ENCODE results near the gene CYP4V2. TPM values are rescaled to one million over a fixed set of nuclear protein-coding genes. Genes with fewer than 3 reads are reported as not detected.
A peak's percentile ranks its signal among the peaks of the same experiment; 100 is the strongest.

The CYP4V2 gene
- total RNA-seq: 10 to 100 TPM; 18.3 to 19.2 TPM

DNA sequence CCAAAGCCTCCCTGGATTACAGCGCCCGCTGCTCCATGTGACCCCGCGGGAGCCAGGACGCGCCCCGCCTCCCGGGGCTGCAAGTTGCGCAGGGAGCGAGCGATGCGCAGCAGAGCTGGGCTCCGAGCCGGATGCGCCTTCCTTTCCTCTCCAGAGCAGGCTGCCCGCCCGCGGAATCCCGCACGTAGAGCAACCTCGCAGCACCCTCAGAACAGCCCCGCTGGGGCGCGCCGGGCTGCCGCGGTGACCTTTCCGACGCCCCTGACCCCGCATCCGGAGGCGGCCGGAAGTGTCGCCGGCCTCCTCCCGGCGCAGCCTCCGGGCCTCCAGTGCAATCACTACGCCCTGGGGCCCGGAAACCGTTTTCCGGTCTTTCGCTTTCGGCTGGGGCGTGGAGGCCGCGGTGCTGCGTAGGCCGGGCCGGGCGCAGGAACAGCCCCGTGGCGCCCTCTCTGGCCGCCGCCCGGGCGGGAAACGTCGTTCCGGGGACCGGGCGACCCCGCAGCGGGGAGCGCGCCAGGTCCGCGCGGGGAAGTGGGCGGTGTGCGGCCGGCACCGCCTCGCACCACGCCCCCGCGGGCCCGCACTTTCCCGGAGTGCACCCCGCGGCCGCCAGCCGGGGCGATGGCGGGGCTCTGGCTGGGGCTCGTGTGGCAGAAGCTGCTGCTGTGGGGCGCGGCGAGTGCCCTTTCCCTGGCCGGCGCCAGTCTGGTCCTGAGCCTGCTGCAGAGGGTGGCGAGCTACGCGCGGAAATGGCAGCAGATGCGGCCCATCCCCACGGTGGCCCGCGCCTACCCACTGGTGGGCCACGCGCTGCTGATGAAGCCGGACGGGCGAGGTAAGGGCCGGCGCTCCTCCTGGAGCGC, at the start of gene CYP4V2:
CYP4V2 (plus strand) TSS at position 368 of the 866 bp plus-strand sequence; CDS start at position 625, 257 bp downstream.
- peaks cover 20% of the 10 kb centered on the region for H3K4me1 Mint-ChIP-seq
- no peaks in the 10 kb centered on the region for H3K9me3 Mint-ChIP-seq
- POLR2A ChIA-PET: interaction anchor here (0.7 to 1.2 kb wide), 3 partner anchors 10 to 47 kb away, joined by 3 to 4 read pairs (median 4); no protein-coding TSS in a partner anchor
- DNase-seq: peak; percentile 90
- H3K27ac Mint-ChIP-seq: peak within 1 kb of the TSS; percentile 94
- H3K4me3 Mint-ChIP-seq: peak within 1 kb of the TSS; percentile 92
- no peaks in the 10 kb centered on the region for H3K27me3 Mint-ChIP-seq
- H3K36me3 Mint-ChIP-seq: peaks cover 9% of the 10 kb centered on the region
- ATAC-seq (ENCODE audit: low read depth): peak; percentile 91

DNA sequence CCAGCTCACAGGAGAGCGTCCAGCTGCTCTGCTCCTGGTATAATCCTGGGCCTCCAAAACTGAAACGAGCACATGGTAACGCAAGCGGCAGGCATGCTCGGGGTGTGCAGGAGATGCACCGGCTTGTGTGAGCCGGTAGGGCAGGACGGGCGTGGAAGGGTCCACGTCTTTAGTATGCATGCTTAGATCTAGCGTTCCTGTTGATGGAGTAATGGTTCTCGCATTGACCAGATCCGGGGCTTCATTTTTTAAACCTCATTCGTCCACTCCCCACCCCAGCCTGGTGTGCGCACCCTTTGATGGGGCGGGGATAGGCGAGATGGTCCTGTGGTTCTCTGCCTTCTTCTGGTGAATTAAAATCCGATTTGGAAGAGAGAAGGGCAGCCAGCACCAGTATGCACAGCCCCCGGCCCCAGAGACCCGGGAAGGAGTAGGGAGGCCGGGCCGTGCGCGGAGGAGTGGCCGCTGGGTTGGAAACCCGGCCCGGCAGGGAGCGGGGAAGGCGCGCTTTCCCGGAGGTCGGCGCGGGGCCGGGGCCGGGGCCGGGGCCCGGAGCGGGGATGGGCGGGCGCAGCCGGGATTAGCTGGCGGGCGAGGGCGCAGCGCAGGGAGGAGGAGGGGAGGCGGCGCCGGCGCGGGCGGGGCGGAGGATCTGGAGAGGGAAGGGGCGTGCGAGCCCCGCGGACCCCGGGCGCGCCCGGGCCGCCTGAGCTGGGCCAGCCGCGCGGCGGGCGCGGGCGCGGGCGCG, 47.0 kb upstream of the CYP4V2 start:
- H3K4me1 Mint-ChIP-seq: peaks cover 9% of the 10 kb centered on the region
- no peaks in the 10 kb centered on the region for H3K9me3 Mint-ChIP-seq
- peak overlapping the region; percentile 76 for H3K4me3 Mint-ChIP-seq
- POLR2A ChIA-PET: interaction anchor here (1.1 kb wide), 1 partner anchor 47 kb away, joined by 3 read pairs; the partner anchor contains the start of gene CYP4V2
- H3K36me3 Mint-ChIP-seq: no peaks in the 10 kb centered on the region
- H3K27me3 Mint-ChIP-seq: peaks cover 44% of the 10 kb centered on the region
- peak; percentile 55 for ATAC-seq (ENCODE audit: low read depth)
- H3K27ac Mint-ChIP-seq: no peak overlapping the region
- DNase-seq: no peak

- POLR2A ChIA-PET: interaction anchor here (1.1 kb wide), 1 partner anchor 46 kb away, joined by 3 read pairs; the partner anchor contains the start of gene CYP4V2
- DNase-seq: peak; percentile 45
- Mint-ChIP-seq H3K4me1 (peaks cover 9% of the 10 kb centered on the region), H3K4me3 (peak overlapping the region; percentile 61), H3K27ac (no peak overlapping the region), H3K27me3 (peaks cover 44% of the 10 kb centered on the region), H3K36me3 (no peaks in the 10 kb centered on the region), H3K9me3 (no peaks in the 10 kb centered on the region)
- ATAC-seq (ENCODE audit: low read depth): peak; percentile 76
These were observed 46.3 kb upstream of the CYP4V2 start for GRCh38 chr4:186144946-186145569.

DNA sequence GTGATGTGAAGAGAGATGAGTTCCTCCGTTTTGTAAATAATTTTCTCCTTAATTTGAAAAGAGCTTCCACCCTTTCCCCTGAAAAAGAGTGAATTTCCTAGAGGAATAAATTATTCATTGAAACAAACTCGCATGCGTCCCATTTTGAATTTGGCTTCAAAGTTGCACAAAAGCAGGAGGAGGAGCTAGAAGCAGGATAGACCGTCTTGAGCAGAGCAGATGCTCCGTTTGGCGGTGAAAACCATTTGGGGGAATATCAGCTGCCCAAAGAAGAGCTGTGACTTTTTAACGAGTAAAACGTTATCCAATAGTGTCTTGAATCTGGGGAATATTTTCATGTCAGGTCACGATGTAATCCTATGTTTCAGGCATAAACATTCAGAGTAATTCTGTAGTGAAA, 44.9 kb upstream of the CYP4V2 start:
- Mint-ChIP-seq H3K27ac (no peak overlapping the region), H3K9me3 (no peaks in the 10 kb centered on the region), H3K4me3 (no peak overlapping the region), H3K36me3 (no peaks in the 10 kb centered on the region), H3K27me3 (peaks cover 42% of the 10 kb centered on the region), H3K4me1 (peaks cover 9% of the 10 kb centered on the region)
- ATAC-seq (ENCODE audit: low read depth) (no peak), DNase-seq (no peak)
- POLR2A ChIA-PET: no interaction called here

GRCh38 chr4:186148336-186148975, 42.9 kb upstream of the CYP4V2 start:
- ATAC-seq (ENCODE audit: low read depth): no peak
- H3K4me1 Mint-ChIP-seq: peaks cover 9% of the 10 kb centered on the region
- peaks cover 39% of the 10 kb centered on the region for H3K27me3 Mint-ChIP-seq

DNA sequence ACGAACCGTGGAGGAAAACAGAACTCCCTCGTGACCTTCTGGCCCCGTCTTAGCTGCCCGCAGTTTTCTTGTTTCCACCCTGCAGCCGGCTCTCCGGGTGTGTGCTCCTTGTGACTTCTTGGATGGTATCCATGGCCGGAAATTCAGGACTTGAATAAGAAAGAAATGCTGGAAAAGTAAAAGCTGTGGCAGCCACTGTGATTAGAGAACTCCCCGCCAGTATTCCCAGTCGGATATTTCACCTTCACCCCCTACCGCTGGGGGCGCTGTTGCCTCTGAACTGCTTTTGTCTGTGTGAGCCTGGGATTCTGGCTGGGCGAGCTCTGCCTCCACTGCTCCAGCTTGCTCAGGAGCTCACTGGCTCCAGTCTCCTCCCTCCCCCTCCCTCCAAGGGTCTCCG, 41.5 kb upstream of the CYP4V2 start:
- no peaks in the 10 kb centered on the region for H3K36me3 Mint-ChIP-seq
- POLR2A ChIA-PET: no interaction called here
- H3K4me3 Mint-ChIP-seq: no peak overlapping the region
- H3K9me3 Mint-ChIP-seq: no peaks in the 10 kb centered on the region
- peaks cover 4% of the 10 kb centered on the region for H3K4me1 Mint-ChIP-seq
- no peak overlapping the region for H3K27ac Mint-ChIP-seq
- ATAC-seq (ENCODE audit: low read depth) (no peak), DNase-seq (no peak)
- peaks cover 32% of the 10 kb centered on the region for H3K27me3 Mint-ChIP-seq

More at GRCh38 chr4:186148336-186148975, 42.9 kb upstream of the CYP4V2 start:
- no peak for DNase-seq
- H3K27ac Mint-ChIP-seq: no peak overlapping the region
- POLR2A ChIA-PET: no interaction called here
- H3K4me3 Mint-ChIP-seq: no peak overlapping the region
- no peaks in the 10 kb centered on the region for H3K9me3 Mint-ChIP-seq
- no peaks in the 10 kb centered on the region for H3K36me3 Mint-ChIP-seq

- no peak for ATAC-seq (ENCODE audit: low read depth)
- Mint-ChIP-seq H3K36me3 (no peaks in the 10 kb centered on the region), H3K27ac (no peak overlapping the region), H3K27me3 (peaks cover 27% of the 10 kb centered on the region), H3K9me3 (no peaks in the 10 kb centered on the region), H3K4me3 (no peak overlapping the region), H3K4me1 (no peaks in the 10 kb centered on the region)
- POLR2A ChIA-PET: no interaction called here
- no peak for DNase-seq
These were observed 40.4 kb upstream of the CYP4V2 start for GRCh38 chr4:186150926-186151325.

DNA sequence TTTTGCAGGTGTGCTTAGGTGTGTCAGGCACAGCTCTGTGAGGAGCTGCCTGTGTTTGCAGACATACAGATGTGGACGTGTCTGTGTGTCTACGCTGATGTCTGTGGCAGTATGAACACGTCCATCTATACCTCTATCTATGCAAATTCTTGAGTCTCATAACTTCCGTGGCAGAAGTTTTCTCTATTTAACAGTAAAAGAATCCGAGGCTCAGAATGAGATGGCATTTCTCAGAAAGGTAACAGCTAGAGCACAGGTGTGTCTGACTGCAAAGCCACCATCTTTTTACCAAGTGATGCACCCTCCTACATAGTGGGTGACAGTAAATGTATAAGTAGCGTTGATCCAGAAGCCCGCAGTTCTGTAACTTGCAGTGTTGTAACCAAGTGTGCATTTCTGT, 39.9 kb upstream of the CYP4V2 start:
- no peak for DNase-seq
- Mint-ChIP-seq H3K27me3 (peaks cover 22% of the 10 kb centered on the region), H3K36me3 (no peaks in the 10 kb centered on the region), H3K4me1 (no peaks in the 10 kb centered on the region), H3K9me3 (no peaks in the 10 kb centered on the region), H3K27ac (no peak overlapping the region), H3K4me3 (no peak overlapping the region)
- ATAC-seq (ENCODE audit: low read depth): no peak
- POLR2A ChIA-PET: no interaction called here

DNA sequence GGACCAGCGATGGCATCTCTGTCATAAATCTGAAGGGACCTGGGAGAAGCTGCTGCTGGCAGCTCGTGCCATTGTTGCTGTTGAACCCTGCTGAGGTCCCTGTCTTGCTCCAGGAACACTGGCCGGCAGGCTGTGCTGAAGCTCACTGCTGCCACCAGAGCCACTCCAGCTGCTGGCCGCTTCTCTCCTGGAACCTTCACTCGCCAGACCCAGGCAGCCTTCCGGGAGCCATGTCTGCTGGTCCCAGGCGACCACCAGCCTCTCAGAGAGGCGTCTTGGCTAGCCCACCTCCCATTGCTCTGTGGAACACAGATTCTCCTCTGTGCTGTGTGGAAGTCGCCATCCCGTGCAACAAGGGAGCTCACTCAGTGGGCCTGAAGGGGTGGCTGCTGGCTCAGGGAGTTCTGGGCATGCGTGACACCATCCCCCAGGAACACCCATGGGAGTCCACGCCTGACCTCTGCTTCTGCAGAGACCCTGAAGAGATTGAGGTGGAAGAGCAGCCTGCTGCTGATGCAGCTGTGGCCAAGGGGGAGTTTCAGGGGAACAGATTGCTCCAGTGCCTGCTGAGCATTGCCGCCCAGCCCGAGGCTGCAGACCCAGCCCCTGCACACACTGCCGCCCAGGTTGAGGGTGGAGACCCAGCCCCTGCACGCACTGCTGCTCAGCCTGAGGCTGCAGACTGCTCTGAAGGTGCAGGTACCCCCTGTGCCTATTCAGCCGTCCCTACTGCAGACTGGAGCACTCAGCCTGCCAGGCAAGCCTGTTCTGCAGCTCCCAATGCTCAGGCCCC, 33.1 kb upstream of the CYP4V2 start:
- H3K4me1 Mint-ChIP-seq: peaks cover 4% of the 10 kb centered on the region
- H3K27me3 Mint-ChIP-seq: peaks cover 8% of the 10 kb centered on the region
- H3K9me3 Mint-ChIP-seq: no peaks in the 10 kb centered on the region
- POLR2A ChIA-PET: no interaction called here
- DNase-seq (no peak), ATAC-seq (ENCODE audit: low read depth) (no peak)
- H3K36me3 Mint-ChIP-seq: no peaks in the 10 kb centered on the region
- no peak overlapping the region for H3K27ac Mint-ChIP-seq
- H3K4me3 Mint-ChIP-seq: no peak overlapping the region

- DNase-seq (no peak), ATAC-seq (ENCODE audit: low read depth) (no peak)
- peaks cover 4% of the 10 kb centered on the region for H3K4me1 Mint-ChIP-seq
- H3K36me3 Mint-ChIP-seq: no peaks in the 10 kb centered on the region
- H3K27me3 Mint-ChIP-seq: peaks cover 4% of the 10 kb centered on the region
- H3K4me3 Mint-ChIP-seq: no peak overlapping the region
- H3K27ac Mint-ChIP-seq: no peak overlapping the region
- H3K9me3 Mint-ChIP-seq: no peaks in the 10 kb centered on the region
- POLR2A ChIA-PET: no interaction called here
These were observed 32.4 kb upstream of the CYP4V2 start for GRCh38 chr4:186158966-186159365.

GRCh38 chr4:186159613-186160012, 31.8 kb upstream of the CYP4V2 start:
- Mint-ChIP-seq H3K4me1 (peaks cover 4% of the 10 kb centered on the region), H3K27ac (no peak overlapping the region), H3K27me3 (peaks cover 4% of the 10 kb centered on the region), H3K9me3 (no peaks in the 10 kb centered on the region), H3K4me3 (no peak overlapping the region), H3K36me3 (no peaks in the 10 kb centered on the region)
- DNase-seq (no peak), ATAC-seq (ENCODE audit: low read depth) (no peak)
- POLR2A ChIA-PET: no interaction called here

GRCh38 chr4:186161138-186161537, 30.2 kb upstream of the CYP4V2 start:
- POLR2A ChIA-PET: interaction anchor here (0.9 to 1.0 kb wide), 2 partner anchors 29 to 30 kb away, joined by 3 to 4 read pairs; partner anchors contain the start of gene CYP4V2
- ATAC-seq (ENCODE audit: low read depth): peak; percentile 73
- H3K9me3 Mint-ChIP-seq: no peaks in the 10 kb centered on the region
- peak overlapping the region; percentile 63 for H3K4me3 Mint-ChIP-seq
- no peaks in the 10 kb centered on the region for H3K36me3 Mint-ChIP-seq
- peak overlapping the region; percentile 66 for H3K27ac Mint-ChIP-seq
- DNase-seq: no peak
- peaks cover 4% of the 10 kb centered on the region for H3K4me1 Mint-ChIP-seq
- H3K27me3 Mint-ChIP-seq: no peaks in the 10 kb centered on the region

Measured in activated naive CD8-positive, alpha-beta T cell treated with anti-CD3 and anti-CD28 coated beads, Interleukin-2, amount 10 ng/mL, durations not matched to agents 7 days and 5 days (primary cell).